ENCODE results near the gene ZNF207. TPM values are rescaled to one million over a fixed set of nuclear protein-coding genes. Genes with fewer than 3 reads are reported as not detected.

The ZNF207 gene
- total and polyA plus RNA-seq, 9 of the 15 experiments (the other 6 are each of a cell fraction or from before 2014, with no cell fraction given): 123 to 370 (median 250) TPM

GRCh38 chr17:32318071-32318470 is 31.9 kb upstream of the ZNF207 start:
- ChIA-PET POLR2A (no interaction called here), CTCF (ENCODE audit: low intra/inter-chr PET ratio) (interaction anchor here (3.3 kb wide), 1 partner anchor 65 kb away, joined by 30 read pairs; no protein-coding TSS in a partner anchor)
- Histone ChIP-seq H2AFZ (ENCODE audit: low read depth, low read length) (no peak overlapping the region), H3K4me3 (no peak overlapping the region), H3K9me1 (ENCODE audit: control insufficient read depth, insufficient read depth, low read length) (no peaks in the 10 kb centered on the region), H3K4me2 (ENCODE audit: insufficient read depth, low read length) (no peak overlapping the region), H3K27ac (ENCODE audit: extremely low read depth, low read depth, low read length) (no peak overlapping the region), H3K79me2 (ENCODE audit: control insufficient read depth, insufficient read depth, low read length) (no peaks in the 10 kb centered on the region), H3K9ac (ENCODE audit: insufficient read depth in 1 of 2, low read depth in 2 of 2, low read length in 2 of 2) (no peak overlapping the region), H3K4me1 (replicated peaks in 1 of 2; ENCODE audit: control insufficient read depth in 2 of 2, insufficient read depth in 2 of 2, low read length in 2 of 2) (peaks cover 0 to 4% of the 10 kb centered on the region in 2 experiments; a peak in 2 of 5 replicates), H3K9me3 (replicated peaks; ENCODE audit: control insufficient read depth, insufficient read depth, low read depth, low read length) (no peaks in the 10 kb centered on the region), H3K27me3 (ENCODE audit: control insufficient read depth in 2 of 2, insufficient read depth in 2 of 2, low read length in 2 of 2) (peaks cover 22 to 24% of the 10 kb centered on the region in 2 experiments), H4K20me1 (replicated peaks; ENCODE audit: control insufficient read depth, insufficient read depth, low read length) (no peaks in the 10 kb centered on the region), H3K36me3 (ENCODE audit: control insufficient read depth, insufficient read depth, low read length) (no peaks in the 10 kb centered on the region)
- in situ Hi-C loops (cut with MboI): loop anchor here (5.0 kb wide), 1 partner anchor 71 kb away; no protein-coding TSS in a partner anchor
- ATAC-seq: no peak
- FAIRE-seq: no peak
- intact Hi-C loops (cut with micrococcal nuclease): no loop called here
- no peak for TF ChIP-seq MNT (conservative IDR thresholded peaks at IDR 0.05)
- no peak for TF ChIP-seq ILF3 (IDR thresholded peaks at IDR 0.05; ENCODE audit: borderline replicate concordance)
- no peak for TF ChIP-seq ZNF282 (CRISPR knock-in tag; IDR thresholded peaks at IDR 0.05)
- no peak for TF ChIP-seq RBM34 (IDR thresholded peaks at IDR 0.05; ENCODE audit: borderline replicate concordance, insufficient read depth, low read length)
- no peak for TF ChIP-seq MXI1 (IDR thresholded peaks at IDR 0.05; ENCODE audit: low read depth, low read length)
- no peak for TF ChIP-seq ZNF146 (CRISPR knock-in tag; IDR thresholded peaks at IDR 0.05; ENCODE audit: unreplicated experiment)
- no peak for TF ChIP-seq MITF (IDR thresholded peaks at IDR 0.05)
- no peak for TF ChIP-seq ZNF354B (CRISPR knock-in tag; IDR thresholded peaks at IDR 0.05)
- TF ChIP-seq MAZ (CRISPR knock-in tag; conservative IDR thresholded peaks at IDR 0.05 in 1 of 2, IDR thresholded peaks at IDR 0.05 in 1 of 2): no peak
- no peak for TF ChIP-seq CBX5 (IDR thresholded peaks at IDR 0.05; ENCODE audit: borderline replicate concordance, low read depth)
- no peak for TF ChIP-seq CUX1 (CRISPR knock-in tag; IDR thresholded peaks at IDR 0.05)
- TF ChIP-seq ZNF778 (CRISPR knock-in tag; IDR thresholded peaks at IDR 0.05): no peak
- no peak for TF ChIP-seq KAT2B (IDR thresholded peaks at IDR 0.05; ENCODE audit: low read depth, low read length)
- WGBS (ENCODE audit: insufficient coverage, low coverage, missing lambda C conversion rate): 40% methylated on average over 5 of the region's 8 CpGs
- BruUV-seq (replicated peaks): no TSS peak
- DNase-seq (ENCODE audit: extremely low read depth in 1 of 4, low spot score in 3 of 4): no peak
